ENCODE measurements around the gene NOC3L. TPM values are rescaled to one million over a fixed set of nuclear protein-coding genes. Genes with fewer than 3 reads are reported as not detected.
"Not testable (repeated sequence)": the region's sequence is repeated elsewhere in the genome, so short reads cannot be mapped to it uniquely, and the experiment has no call there.

The NOC3L gene
- total RNA-seq, 1 donor from 2014 or later, result 21.1 TPM

DNA sequence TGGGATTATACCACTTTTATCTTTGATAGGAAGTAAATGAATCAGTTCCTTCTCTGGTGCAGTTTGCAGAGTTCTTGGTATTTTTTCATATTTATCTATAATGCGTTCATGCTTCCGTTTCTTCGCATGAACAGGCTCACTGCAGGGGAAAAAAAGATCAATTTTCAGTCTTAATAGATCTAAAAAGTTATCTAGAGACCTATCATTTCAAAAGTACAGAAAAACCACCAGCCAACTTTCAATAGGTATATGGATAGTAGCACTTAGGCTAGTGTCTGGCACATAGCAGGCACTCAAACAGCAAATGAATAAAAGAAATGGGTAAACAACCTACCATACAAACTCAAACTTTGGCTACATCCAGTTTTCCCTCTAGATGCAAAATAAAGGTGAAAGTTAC is 5.5 kb downstream of the NOC3L start:
- Mint-ChIP-seq H3K27me3 (no peaks in the 10 kb centered on the region), H3K4me1 (ENCODE audit: unreplicated experiment) (peaks cover 9% of the 10 kb centered on the region), H3K4me3 (no peak overlapping the region), H3K9me3 (no peaks in the 10 kb centered on the region), H3K36me3 (peaks cover 21% of the 10 kb centered on the region), H3K27ac (no peak overlapping the region)
- TF ChIP-seq, protein P1, sequence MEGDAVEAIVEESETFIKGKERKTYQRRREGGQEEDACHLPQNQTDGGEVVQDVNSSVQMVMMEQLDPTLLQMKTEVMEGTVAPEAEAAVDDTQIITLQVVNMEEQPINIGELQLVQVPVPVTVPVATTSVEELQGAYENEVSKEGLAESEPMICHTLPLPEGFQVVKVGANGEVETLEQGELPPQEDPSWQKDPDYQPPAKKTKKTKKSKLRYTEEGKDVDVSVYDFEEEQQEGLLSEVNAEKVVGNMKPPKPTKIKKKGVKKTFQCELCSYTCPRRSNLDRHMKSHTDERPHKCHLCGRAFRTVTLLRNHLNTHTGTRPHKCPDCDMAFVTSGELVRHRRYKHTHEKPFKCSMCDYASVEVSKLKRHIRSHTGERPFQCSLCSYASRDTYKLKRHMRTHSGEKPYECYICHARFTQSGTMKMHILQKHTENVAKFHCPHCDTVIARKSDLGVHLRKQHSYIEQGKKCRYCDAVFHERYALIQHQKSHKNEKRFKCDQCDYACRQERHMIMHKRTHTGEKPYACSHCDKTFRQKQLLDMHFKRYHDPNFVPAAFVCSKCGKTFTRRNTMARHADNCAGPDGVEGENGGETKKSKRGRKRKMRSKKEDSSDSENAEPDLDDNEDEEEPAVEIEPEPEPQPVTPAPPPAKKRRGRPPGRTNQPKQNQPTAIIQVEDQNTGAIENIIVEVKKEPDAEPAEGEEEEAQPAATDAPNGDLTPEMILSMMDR (conservative IDR thresholded peaks at IDR 0.05), result no peak
- DNase-seq (ENCODE audit: extremely low spot score, unreplicated experiment), result no peak

DNA sequence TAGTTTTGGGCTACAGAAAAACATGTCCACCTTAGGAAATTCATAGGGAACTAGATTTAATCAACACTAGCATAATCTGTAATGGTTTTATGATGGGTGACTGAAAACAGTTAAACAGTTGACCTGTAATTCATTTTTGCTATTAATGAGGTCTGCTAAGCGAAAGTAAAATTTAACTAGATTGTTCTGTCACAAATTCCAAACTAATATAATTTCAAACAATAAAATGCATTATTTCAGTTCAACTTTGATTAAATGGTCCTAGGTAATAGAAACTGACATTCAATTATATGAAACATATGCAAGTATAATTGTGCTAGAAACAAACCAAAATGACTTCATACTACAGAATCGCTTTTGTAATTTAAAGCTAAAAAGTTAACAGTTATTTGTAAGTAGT is 6.9 kb downstream of the NOC3L start:
- no peaks in the 10 kb centered on the region for H3K27me3 Mint-ChIP-seq
- H3K9me3 Mint-ChIP-seq, result no peaks in the 10 kb centered on the region
- DNase-seq (ENCODE audit: extremely low spot score, unreplicated experiment), result no peak
- no peak overlapping the region for H3K27ac Mint-ChIP-seq
- H3K4me3 Mint-ChIP-seq, result no peak overlapping the region
- H3K4me1 Mint-ChIP-seq (ENCODE audit: unreplicated experiment), result peaks cover 4% of the 10 kb centered on the region
- TF ChIP-seq, protein P1 (conservative IDR thresholded peaks at IDR 0.05), result no peak
- peaks cover 24% of the 10 kb centered on the region for H3K36me3 Mint-ChIP-seq

DNA sequence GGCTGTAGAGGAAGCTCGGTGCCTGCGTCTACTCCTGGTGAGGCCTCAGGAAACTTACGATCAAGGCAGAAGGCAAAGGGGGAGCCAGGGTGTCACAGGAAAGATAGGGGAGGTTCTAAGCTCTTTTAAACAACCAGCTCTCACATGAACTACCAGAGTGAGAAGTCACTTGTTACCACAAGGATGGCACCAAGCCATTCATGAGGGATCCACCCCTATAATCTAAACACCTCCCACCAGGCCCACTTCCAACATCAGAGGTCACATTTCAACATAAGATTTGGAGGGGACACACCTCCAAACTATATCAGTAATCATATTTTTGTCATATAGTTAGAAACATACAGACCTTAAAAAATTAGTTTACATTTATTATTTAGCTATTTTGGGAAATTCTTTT is 9.4 kb downstream of the NOC3L start:
- DNase-seq (ENCODE audit: extremely low spot score, unreplicated experiment), result no peak
- H3K27ac Mint-ChIP-seq, result no peak overlapping the region
- H3K4me1 Mint-ChIP-seq (ENCODE audit: unreplicated experiment), result no peaks in the 10 kb centered on the region
- TF ChIP-seq, protein P1 (conservative IDR thresholded peaks at IDR 0.05), result no peak
- no peak overlapping the region for H3K4me3 Mint-ChIP-seq
- no peaks in the 10 kb centered on the region for H3K9me3 Mint-ChIP-seq
- no peaks in the 10 kb centered on the region for H3K27me3 Mint-ChIP-seq
- peaks cover 14% of the 10 kb centered on the region for H3K36me3 Mint-ChIP-seq

DNA sequence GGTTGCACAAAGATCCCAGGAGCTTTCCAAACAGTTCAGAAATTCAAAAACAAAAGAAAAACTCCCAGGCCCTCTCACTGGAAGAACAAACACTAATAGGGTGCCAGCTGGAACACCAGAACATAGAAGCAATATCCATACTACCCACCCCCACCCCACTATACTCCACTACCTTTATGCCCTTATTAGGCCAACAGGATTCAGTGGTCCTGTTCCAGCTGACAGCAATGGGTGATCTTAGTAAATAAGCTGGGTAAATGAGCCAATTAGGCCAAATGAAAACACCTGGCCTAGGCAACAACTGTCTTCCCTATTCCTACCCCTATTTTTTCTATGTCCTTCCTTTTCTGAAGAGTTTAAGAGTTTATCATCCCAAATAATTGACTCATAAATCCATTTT is 11.7 kb downstream of the NOC3L start:
- no peaks in the 10 kb centered on the region for H3K27me3 Mint-ChIP-seq
- H3K9me3 Mint-ChIP-seq, result no peaks in the 10 kb centered on the region
- no peak overlapping the region for H3K4me3 Mint-ChIP-seq
- no peaks in the 10 kb centered on the region for H3K4me1 Mint-ChIP-seq (ENCODE audit: unreplicated experiment)
- H3K27ac Mint-ChIP-seq, result no peak overlapping the region
- H3K36me3 Mint-ChIP-seq, result peaks cover 12% of the 10 kb centered on the region
- TF ChIP-seq, protein P1 (conservative IDR thresholded peaks at IDR 0.05), result no peak
- DNase-seq (ENCODE audit: extremely low spot score, unreplicated experiment), result no peak

DNA sequence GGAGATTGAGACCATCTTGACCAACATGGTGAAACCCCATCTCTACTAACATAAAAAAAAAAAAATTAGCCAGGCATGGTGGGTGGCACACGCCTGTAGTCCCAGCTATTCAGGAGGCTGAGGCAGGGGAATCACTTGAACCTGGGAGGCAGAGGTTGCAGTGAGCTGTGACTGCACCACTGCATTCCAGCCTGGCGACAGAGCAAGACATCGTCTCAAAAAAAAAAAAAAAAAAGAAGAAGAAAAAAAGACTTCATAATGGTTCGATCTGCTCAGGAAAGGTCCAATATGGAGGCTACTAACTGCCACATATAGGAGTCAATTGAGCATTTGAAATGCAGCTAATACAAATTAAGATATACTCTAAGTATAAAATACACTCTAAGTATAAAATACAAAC is 12.2 kb downstream of the NOC3L start:
- DNase-seq (ENCODE audit: extremely low spot score, unreplicated experiment); H3K4me3 Mint-ChIP-seq; H3K27ac Mint-ChIP-seq; H3K27me3 Mint-ChIP-seq; H3K9me3 Mint-ChIP-seq; H3K4me1 Mint-ChIP-seq (ENCODE audit: unreplicated experiment): not testable (repeated sequence)
- peaks cover 12% of the 10 kb centered on the region for H3K36me3 Mint-ChIP-seq

DNA sequence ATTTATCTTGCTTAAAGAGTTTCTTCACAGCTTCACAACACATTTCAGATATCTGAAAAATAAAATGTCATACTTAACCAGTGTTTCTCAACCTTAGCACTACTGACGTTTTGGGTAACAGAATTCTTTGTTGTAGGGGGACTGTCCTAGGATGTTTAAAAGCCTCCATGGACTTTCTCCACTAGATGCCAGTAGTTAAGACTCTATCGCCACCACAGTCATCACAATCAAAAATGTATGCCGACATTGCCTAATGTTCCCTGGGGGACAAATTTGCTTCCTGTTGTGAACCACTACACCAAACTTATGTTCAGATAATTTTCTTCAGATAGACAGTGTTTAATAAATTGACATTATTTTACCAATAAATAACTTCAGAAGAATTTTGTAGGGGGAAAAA is 13.4 kb downstream of the NOC3L start:
- TF ChIP-seq, protein P1 (conservative IDR thresholded peaks at IDR 0.05), result no peak
- Mint-ChIP-seq H3K27ac (no peak overlapping the region), H3K4me1 (ENCODE audit: unreplicated experiment) (no peaks in the 10 kb centered on the region), H3K9me3 (no peaks in the 10 kb centered on the region), H3K36me3 (peaks cover 17% of the 10 kb centered on the region), H3K4me3 (no peak overlapping the region), H3K27me3 (no peaks in the 10 kb centered on the region)
- no peak for DNase-seq (ENCODE audit: extremely low spot score, unreplicated experiment)
